Activated naive CD4-positive, alpha-beta T cell treated with anti-CD3 and anti-CD28 coated beads, Interleukin-2, amount 50 U/mL, for 24 hours (primary cell): Measurements from ENCODE around the gene KRT36.
A peak's percentile ranks its signal among the peaks of the same experiment; 100 is the strongest.

Experiments used
- H3K27ac Mint-ChIP-seq: one replicate; pipeline ENCODE4 v1.8.0; 2021; ENCODE audit warnings: mild to moderate bottlenecking, mixed read lengths
- H3K27me3 Mint-ChIP-seq: one replicate; pipeline ENCODE4 v1.8.0; 2021; ENCODE audit warnings: mixed read lengths
- H3K36me3 Mint-ChIP-seq: one replicate; pipeline ENCODE4 v1.8.0; 2021; ENCODE audit warnings: mixed read lengths
- H3K4me1 Mint-ChIP-seq: one replicate; pipeline ENCODE4 v1.8.0; 2021; ENCODE audit warnings: mixed read lengths
- H3K4me3 Mint-ChIP-seq: one replicate; pipeline ENCODE4 v1.8.0; 2021; ENCODE audit warnings: mild to moderate bottlenecking, mixed read lengths
- H3K9me3 Mint-ChIP-seq: one replicate; pipeline ENCODE4 v1.8.0; 2021; ENCODE audit warnings: mixed read lengths

KRT36 gene

DNA sequence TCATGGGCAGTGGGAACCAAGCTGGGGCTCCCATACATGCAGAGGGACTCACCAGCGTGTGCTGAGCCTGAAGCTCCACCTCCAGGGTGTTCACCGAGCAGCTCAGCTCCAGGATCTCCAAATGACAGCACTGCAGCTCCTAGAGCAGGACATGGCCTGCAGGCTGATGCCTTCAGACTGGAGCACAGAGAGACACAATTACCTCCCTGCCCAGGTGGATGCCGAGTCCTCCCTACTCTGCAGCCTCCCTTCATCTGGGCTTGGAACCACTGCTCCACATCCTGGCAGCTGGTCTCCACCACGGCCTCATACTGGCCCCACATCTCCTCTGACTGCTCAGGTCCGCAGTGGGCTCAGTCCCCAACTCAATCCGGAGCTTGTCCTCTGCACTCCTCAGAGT lies 40.7 kb downstream of the KRT36 start:
- H3K9me3 Mint-ChIP-seq: no peaks in the 10 kb centered on the region
- H3K27ac Mint-ChIP-seq: no peak overlapping the region
- H3K4me3 Mint-ChIP-seq: no peak overlapping the region

GRCh38 chr17:41448506-41448905 lies 41.2 kb downstream of the KRT36 start:
- Mint-ChIP-seq H3K4me3 (no peak overlapping the region), H3K9me3 (no peaks in the 10 kb centered on the region), H3K27ac (peak overlapping the region; percentile 2), H3K36me3 (no peaks in the 10 kb centered on the region), H3K4me1 (no peaks in the 10 kb centered on the region), H3K27me3 (no peaks in the 10 kb centered on the region)

More for the DNA sequence above, 40.7 kb downstream of the KRT36 start:
- Mint-ChIP-seq H3K4me1 (no peaks in the 10 kb centered on the region), H3K36me3 (no peaks in the 10 kb centered on the region), H3K27me3 (no peaks in the 10 kb centered on the region)

- H3K36me3 Mint-ChIP-seq: no peaks in the 10 kb centered on the region
- H3K27ac Mint-ChIP-seq: no peak overlapping the region
- no peaks in the 10 kb centered on the region for H3K4me1 Mint-ChIP-seq
- no peaks in the 10 kb centered on the region for H3K27me3 Mint-ChIP-seq
- H3K4me3 Mint-ChIP-seq: no peak overlapping the region
- no peaks in the 10 kb centered on the region for H3K9me3 Mint-ChIP-seq
Measured at GRCh38 chr17:41446806-41447205, 42.9 kb downstream of the KRT36 start.

- no peak overlapping the region for H3K4me3 Mint-ChIP-seq
- H3K9me3 Mint-ChIP-seq: no peaks in the 10 kb centered on the region
- H3K27ac Mint-ChIP-seq: no peak overlapping the region
- no peaks in the 10 kb centered on the region for H3K4me1 Mint-ChIP-seq
- H3K27me3 Mint-ChIP-seq: no peaks in the 10 kb centered on the region
- H3K36me3 Mint-ChIP-seq: no peaks in the 10 kb centered on the region
Measured at GRCh38 chr17:41444640-41445039, 45.1 kb downstream of the KRT36 start.

GRCh38 chr17:41444186-41444585 lies 45.5 kb downstream of the KRT36 start:
- Mint-ChIP-seq H3K36me3 (no peaks in the 10 kb centered on the region), H3K27ac (no peak overlapping the region), H3K27me3 (no peaks in the 10 kb centered on the region), H3K4me1 (no peaks in the 10 kb centered on the region), H3K4me3 (no peak overlapping the region), H3K9me3 (no peaks in the 10 kb centered on the region)

DNA sequence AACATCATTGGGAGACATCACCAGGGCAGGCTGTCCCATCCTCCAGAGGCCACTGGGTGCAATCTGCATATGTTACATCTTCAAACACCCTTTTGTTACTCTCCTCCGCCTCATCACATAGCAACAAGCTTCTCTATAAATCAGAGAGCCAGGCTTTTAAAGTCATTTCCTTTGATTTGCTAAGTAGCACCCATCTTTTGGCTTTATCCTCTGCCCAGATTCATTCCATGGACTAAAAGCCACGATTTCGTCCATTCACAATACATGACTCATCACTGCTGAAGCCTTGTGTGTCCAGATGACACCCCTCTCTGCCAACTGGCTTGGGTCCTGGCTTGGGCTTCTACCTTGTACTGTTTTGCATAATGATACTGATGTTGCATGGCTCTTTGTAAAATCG lies 47.0 kb downstream of the KRT36 start:
- no peaks in the 10 kb centered on the region for H3K4me1 Mint-ChIP-seq
- no peaks in the 10 kb centered on the region for H3K27me3 Mint-ChIP-seq
- H3K27ac Mint-ChIP-seq: no peak overlapping the region
- no peaks in the 10 kb centered on the region for H3K36me3 Mint-ChIP-seq
- H3K9me3 Mint-ChIP-seq: no peaks in the 10 kb centered on the region
- H3K4me3 Mint-ChIP-seq: no peak overlapping the region

DNA sequence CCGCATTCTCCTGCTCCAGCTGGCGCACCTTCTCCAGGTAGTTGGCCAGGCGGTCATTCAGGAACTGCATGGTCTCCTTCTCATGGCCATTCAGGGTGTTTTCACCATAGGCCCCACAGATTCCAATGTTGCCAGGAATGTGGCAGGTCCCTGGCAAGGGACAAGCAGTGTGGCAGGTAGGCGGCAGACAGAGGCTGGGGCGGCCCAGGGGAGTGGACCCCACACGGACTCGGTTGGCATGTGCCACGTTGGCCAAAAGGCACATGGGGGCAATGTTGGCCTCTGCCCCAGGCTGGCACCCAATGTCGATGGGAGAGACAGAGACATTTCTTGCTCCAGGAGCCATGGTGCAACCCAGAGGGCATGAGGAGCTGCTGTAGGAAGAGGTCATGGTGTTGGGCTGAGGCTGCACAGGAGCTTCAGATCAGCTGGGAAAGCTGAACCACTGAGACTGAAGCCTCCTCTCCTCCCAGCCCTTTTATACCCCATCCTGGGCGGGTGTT lies 49.1 kb downstream of the KRT36 start, which contains the start of gene KRT38:
Gene KRT38, minus strand, starts transcription at position 453 of the 503 bp plus-strand sequence. Its CDS starts 62 bp downstream, at position 391.
- Mint-ChIP-seq H3K4me3 (no peak within 1 kb of the TSS), H3K36me3 (no peaks in the 10 kb centered on the region), H3K4me1 (no peaks in the 10 kb centered on the region), H3K27ac (no peak within 1 kb of the TSS), H3K27me3 (no peaks in the 10 kb centered on the region), H3K9me3 (no peaks in the 10 kb centered on the region)

DNA sequence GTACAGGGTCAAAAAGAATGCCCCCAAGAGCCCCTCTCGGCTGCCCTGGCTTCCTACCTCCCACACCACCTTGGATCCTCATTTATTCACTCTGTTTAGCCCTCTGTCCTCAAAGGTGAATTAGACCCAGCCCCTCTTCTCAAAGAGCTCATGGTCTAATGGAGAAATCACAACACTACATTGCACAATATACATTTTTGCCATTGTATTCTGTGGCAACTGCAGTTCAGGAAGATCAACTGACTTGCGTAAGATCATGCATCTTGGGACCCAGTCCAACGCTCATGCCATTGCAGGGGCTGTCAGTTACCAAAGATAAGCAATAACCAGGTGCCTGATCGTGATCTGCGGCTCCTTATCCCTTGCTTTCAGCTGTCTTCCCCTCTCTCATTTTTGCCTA lies 50.3 kb downstream of the KRT36 start:
- Mint-ChIP-seq H3K9me3 (no peaks in the 10 kb centered on the region), H3K36me3 (no peaks in the 10 kb centered on the region), H3K27me3 (no peaks in the 10 kb centered on the region), H3K4me1 (peaks cover 6% of the 10 kb centered on the region), H3K27ac (no peak overlapping the region), H3K4me3 (no peak overlapping the region)

DNA sequence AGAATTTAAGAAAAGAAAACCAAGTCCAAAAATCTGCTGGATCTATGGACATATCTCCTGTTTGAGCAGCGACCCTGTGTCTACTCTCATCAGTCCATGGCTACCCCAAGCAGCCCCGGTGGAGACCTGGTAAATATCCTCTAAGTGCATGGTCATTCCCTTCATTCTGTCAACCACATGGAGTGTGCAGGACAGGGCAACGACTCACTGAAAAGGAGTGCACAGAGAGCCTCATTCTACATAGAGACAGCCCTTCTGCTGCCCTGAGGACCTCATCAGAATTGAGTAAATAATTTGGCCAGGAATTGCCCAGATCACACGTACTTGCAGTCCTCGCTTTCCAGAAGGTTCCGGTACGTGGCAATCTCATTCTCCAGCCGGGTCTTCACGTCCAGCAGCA lies 51.9 kb downstream of the KRT36 start:
- no peak overlapping the region for H3K27ac Mint-ChIP-seq
- no peaks in the 10 kb centered on the region for H3K9me3 Mint-ChIP-seq
- H3K4me3 Mint-ChIP-seq: no peak overlapping the region
- no peaks in the 10 kb centered on the region for H3K27me3 Mint-ChIP-seq
- H3K4me1 Mint-ChIP-seq: peaks cover 7% of the 10 kb centered on the region
- H3K36me3 Mint-ChIP-seq: no peaks in the 10 kb centered on the region

GRCh38 chr17:41437254-41437653 lies 52.5 kb downstream of the KRT36 start:
- no peak overlapping the region for H3K27ac Mint-ChIP-seq
- no peaks in the 10 kb centered on the region for H3K36me3 Mint-ChIP-seq
- H3K4me1 Mint-ChIP-seq: peaks cover 7% of the 10 kb centered on the region
- H3K4me3 Mint-ChIP-seq: no peak overlapping the region
- H3K27me3 Mint-ChIP-seq: no peaks in the 10 kb centered on the region
- H3K9me3 Mint-ChIP-seq: no peaks in the 10 kb centered on the region
